HG02678 (cell line): ENCODE measurements around the gene MBP.
"Not testable (repeated sequence)": the region's sequence is repeated elsewhere in the genome, so short reads cannot be mapped to it uniquely, and the experiment has no call there.

ENCODE experiments used
- ATAC-seq: cut with Tn5 transposase; IDR thresholded peaks from one replicate; pipeline ENCODE4 v1.9.1; 2021; ENCODE audit warnings: mild to moderate bottlenecking, moderate library complexity; ENCODE audit not compliant: unreplicated experiment

MBP gene

DNA sequence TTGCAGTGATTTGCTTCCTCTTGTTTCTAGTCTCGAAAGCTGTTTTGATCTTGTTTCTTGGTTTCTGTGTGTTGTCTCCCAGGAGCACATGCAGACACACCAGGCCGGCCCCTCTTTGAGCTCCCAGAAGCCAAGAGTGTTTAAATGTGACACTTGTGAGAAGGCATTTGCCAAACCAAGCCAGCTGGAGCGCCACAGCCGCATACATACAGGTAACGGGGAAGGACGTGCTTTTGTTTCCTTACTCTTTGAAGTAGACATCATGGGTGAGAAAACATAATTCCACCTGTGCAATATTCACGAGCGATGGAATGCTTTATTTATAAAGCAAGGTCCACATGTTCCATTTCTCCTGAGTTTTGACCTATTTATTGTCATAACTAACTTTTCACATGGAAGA is 173.0 kb downstream of the MBP start:
- ATAC-seq, result no peak

DNA sequence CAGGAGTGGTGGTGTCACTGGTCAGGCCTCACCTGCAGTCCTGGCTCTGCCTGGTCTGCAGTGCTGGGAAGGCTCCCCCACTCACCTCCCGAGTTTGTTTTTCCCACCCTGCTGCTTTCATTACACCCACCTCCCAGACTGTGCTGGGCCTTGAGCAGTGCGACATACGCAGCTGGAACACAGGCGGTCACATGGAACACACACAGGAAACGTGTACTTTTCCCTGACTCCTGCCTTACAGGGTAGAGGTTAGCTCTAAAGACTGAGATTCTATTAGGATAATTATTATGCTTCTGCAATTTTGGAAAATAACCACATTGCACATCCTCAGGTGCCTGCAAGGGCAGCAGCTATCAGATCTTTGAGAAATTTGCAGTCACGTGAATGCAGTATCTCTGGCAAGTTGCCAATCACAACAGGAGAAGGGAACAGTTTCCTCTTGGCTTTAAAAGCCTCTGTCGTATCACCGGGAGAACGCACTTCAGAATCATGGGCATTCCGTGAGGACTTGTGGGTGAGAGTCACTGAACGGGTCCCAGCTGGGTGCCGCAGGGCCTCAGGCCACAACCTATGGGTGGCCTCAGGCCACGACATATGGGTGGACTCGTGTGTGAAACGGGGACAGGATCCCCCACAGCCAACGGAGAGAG is 173.8 kb downstream of the MBP start:
- ATAC-seq, result no peak

DNA sequence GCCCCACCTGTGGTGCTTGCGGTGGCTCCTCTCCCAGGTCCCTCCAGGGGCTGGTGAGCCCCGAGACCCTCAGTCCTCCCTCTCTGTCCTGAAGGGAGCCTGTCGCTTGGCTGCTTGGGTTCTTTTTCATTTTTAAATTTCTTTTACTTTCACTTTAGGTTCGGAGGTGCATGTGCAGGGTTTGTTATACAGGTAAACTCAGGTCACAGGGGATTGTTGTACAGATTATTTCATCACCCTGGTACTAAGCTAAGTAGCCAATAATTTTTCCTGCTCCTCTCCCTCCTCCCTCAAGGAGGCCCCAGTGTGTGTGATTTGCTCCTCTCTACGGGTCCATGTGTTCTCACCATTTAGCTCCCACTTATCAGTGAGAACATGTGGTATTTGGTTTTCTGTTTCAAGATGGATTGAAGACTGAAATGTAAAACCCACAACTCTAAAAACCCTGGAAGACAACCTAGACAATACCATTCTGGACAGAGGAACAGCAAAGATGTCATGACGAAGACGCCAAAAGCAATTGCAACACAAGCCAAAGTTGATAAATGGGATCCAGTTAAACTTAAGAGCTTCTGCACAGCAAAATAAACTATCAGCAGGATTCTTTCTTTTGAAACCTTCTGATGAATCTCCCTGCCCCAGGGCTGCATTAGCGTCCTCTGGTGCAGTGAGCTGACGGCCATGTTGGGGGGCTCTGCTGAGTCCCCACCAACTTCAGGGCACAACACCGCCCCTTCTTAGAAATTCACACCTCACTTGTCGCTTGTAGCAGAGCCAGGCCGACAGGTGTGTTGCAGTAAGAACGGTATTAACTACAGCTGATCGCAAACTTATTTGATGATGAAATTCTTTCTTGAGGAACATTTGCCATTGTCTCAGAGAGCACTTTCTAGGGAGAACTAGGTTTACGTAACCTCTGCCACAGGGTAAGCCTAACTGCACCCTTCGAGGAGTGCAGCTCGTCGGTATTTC is 174.9 kb downstream of the MBP start:
- no peak for ATAC-seq

DNA sequence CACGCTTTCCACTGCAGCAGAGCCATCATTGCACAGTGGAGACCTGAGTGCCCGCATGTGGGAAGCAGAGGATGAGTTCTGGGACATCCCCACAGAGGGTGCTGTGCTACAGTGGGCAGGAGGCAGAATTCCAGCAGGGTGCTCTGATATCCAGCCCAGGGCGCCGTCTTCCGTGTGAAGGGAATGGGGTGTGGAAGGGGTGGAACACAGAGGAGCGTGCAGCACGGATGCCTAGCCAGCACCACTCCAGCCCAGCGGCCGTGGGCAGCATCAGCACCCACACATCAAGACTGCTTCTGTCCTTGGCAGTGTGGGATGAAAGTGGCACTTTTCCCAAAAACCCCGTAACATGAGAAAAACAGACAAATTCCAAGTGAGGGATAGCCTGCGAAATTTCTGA is 175.9 kb downstream of the MBP start:
- ATAC-seq, result no peak

DNA sequence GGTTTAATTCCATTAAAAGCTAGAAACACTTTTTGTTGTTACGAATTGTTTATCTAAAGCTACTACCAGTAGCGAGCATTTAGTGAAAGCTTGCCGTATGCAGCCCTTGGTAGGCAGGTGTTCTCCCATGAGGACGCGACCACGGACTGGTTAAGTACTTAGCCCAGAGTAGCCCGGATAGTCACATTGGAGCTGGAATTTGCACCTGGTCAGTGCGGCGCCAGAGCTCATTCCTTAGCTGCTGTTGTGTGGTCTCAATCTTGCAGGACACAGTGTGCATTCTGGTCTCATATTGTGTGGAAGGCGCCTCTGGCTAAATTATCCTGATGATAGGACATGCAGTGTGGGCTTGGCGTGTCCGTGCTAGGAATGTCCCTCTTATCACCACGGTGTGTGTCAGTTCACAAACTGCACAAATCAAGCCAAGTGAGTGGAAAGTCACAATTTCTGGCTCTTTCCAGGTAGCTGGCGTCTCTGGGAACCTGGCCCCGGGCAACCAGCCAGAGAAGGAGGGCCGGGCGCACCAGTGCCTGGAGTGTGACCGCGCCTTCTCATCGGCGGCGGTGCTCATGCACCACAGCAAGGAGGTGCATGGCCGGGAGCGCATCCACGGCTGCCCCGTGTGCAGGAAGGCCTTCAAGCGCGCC is 176.9 kb downstream of the MBP start:
- ATAC-seq, result no peak

DNA sequence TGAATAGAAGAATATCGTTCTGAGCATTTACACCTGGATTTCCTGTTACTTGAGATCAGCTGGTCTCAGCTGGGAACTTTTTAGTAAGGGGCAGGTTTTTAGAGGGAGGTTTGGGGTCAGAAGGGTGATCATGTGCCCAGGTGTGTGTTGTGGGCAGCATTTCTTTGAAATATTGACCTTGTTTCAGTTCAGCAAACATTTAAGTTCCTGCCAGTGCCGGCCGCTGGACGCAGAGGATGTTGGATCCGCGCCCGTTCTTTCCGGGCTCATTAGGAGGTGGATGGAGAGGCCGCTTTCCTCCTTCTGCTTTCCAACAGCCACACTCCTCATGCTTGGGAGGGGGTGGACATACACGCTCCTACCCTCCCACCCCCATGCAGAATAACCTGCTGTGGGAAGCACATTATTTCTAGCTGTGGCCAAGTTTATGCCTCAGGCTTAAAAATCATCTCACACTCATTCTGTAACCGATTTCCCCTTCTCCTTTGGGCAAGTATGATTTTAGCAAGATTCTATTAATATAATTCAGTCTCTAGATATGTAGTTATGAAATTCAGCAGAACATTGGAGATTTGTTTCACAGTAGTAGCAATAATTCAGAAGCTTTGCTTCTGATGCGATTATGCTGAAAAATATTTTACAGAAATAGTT is 178.9 kb downstream of the MBP start:
- ATAC-seq, result no peak

DNA sequence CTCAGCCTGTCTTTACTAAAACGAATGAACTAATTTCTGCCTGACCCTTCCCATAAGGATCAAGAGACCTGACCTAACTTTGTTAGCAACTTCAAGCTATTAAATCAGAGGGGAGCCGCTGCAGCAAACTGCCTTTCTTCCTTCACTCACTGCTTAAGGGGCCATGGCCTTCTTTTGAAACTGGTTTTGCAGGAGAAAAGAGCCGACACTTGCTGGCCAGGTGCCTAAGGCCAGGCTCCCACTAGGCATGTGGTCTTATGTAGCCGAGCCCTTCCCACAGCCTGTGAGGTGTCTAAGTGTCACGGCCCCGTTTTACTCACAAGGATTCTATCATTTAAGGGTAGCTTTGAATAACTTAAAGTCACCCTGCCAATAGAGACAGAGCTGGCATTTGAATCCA is 179.4 kb downstream of the MBP start:
- ATAC-seq, result no peak

DNA sequence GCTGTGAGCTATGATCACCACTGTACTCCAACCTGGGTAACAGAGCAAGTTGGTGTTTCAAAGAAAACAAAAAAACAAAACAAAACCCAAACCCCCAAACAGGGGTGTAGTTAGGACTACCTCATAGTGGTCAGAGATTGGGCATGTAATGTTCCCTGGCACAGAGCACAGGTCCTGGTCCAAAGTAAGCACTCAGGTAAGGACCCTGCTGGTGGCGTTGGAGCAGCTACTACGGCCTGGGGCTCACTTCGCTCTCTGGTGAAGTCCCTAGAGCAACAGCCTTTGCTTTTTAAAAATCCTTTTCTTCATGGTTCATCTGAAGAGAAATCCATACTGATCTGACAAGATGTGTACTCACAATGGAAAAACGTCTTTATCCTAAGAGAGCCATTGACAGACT is 179.8 kb downstream of the MBP start:
- no peak for ATAC-seq

DNA sequence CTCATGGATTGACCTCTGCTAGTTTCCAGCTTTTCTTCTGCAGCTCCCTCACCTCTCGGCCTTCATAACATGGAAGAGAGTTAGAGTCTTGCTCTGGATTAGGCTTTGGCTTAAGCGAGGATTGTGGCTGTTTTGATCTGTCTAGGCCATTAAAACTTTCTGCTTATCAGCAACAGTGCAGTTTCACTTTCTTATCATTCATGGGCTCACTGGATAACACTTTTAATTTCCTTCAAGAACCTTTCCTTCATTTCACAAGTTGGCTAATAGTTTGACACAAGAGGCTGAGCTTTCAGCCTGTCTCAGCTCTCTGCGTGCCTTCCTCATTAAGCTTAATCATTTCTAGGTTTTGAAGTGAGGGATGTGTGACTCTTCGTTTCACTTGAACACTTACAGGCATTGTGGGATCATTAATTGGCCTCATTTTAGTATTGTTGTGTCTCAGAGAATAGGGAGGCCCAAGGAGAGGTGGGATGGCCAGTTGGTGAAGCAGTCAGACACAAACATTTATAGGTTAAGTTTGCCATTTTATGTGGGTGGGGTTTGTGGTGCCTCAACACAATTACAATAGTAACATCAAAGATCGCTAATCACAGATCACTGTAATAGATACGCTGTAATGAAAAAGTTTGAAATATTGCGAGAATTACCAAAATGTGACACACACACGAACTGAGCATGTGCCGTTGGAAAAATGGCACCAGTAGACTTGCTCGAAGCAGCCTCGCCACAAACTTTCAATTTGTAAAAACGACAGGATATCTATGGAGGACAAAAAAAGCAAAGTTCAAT is 180.9 kb downstream of the MBP start:
- no peak for ATAC-seq

DNA sequence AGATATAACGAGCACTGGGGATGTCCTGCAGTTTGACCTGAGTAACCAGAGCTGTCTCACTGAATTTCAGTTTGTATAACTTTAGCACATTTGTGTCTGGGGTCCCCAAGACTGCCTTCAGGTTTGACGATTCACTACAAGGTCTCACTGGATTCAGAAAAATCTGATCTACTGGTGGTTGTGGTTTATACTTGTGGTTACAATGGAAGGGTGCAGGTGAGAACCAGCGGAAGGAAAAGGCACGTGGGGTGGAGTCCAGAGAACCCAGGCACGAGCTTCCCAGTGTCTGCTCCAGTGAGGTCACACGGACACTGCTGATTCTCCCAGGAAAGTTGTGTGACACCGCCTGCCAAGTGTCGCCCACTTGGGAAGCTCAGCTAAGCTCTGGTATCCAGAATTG is 184.2 kb downstream of the MBP start:
- no peak for ATAC-seq

DNA sequence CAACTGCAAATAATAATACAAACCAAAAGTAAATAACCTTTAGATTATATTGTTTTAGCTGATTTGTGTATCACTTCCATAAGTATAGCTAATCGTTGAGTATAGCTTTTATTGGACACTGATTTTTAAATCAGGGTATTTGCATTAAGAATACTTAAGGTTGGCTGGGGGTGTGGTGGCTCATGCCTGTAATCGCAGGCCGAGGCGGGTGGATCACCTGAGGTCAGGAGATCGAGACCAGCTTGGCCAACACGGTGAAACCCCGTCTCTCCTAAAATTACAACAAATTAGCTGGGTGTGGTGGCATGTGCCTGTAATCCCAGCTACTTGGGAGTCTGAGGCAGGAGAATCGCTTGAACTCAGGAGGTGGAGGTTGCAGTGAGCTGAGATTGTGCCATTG is 188.2 kb downstream of the MBP start:
- ATAC-seq, result not testable (repeated sequence)

DNA sequence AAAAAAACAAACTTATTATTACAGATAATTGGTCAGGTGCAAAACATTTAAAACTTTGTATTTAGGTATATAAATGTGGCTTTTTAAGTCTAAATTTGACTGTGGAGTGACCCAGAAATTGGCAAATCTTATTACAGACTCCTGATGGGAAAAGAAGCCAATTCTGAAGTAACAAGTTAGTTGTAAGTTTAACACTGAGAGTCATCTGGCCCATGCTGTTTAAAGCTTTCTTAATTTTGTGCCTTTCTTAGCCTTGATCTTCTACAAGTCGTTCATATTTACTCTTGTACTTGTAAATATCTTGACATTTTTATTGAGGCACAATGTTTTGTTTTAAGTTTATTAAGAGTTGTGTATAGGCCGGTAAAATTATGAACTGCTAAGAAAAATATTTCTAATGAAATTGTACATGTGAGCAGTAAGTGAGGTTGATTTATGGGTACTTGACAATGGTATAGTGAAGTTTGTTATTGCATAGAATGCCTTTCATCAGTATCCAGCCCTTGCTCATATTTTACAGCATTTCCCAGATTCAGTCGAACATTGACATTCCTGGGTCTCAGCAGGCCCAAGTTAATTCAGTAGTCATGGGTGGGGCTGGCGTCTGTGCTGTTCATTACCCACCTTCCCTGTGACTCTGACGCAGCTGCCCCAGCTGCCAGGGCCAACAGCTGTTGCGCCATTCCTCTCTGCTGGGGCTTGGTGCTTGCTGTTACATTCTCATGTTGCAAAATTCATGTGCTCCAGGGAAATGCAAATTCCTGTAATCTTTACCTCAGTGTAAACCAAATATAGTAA is 188.8 kb downstream of the MBP start:
- ATAC-seq, result no peak

DNA sequence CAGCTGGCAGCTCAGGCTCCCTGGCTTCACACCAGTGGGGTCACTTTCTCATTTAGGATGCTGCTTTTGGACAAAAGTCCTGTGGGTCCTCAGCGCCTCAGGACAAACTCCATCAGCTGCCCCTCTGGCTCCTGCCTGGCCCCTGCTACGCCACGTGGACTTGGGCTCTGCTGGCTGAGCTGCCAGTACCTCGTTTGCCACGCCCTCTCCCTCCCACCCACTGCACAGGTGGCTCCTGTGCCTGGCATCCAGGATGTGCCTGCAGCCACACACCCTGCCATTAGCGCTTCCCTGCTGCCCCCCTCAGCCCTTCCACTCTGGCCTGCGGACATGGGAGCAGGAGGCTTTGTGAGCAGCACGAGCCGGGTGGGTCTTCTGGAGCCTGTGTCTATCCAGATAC is 191.3 kb downstream of the MBP start:
- ATAC-seq, result no peak

DNA sequence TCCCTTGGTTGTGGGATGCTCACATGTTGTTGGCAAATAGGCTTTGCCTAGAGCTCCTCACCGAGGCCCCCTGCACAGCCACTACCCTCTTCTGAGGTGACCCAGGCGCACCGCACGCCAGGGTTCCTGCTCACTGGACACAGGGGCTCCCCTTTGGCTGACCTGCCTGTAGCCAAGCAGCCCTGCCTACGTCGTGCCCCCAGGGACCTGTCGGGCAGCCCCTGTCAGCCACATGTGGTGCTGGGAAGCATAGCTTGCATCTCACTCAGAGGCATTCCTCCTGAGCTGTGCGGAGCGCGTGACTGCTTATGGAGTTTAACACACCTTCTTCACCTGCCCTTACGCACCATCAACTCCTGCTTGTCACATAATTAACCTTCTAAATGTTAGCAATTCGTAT is 194.0 kb downstream of the MBP start:
- no peak for ATAC-seq

DNA sequence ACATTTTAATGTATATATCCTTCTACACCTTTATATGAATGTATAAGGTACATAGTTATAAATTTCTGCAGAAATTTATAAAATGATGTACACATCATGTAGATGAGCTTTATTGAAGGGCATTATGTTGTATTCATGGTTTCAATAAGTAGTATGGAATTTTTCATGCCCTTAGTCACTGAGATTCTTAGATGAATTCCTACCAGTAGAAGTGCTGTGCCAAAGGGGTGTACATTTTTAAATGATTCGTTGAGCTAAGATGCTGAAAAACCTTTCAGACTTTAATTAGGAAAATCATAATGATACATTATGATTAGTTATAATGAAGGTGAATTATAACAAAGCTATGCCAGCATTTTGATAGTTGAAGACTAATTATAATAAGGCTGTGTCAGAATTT is 195.0 kb downstream of the MBP start:
- no peak for ATAC-seq

DNA sequence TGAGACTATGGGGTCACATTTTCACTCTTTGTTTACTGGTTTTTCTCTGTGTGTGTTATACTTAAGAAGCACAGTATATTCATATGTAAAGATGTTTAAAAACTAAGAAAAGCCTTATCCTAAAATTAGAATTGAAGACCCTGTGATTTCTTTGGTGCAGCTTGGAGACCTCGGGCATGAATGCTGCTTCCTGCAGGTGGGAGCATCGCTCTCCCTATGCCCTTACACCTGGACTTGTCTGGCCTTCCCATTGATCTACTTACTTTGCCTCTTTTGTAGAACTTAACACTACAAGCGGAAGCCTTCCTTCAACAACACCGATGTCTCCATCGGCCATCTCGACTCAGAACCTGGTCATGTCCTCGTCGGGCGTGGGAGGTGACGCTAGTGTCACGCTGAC is 195.7 kb downstream of the MBP start:
- no peak for ATAC-seq

DNA sequence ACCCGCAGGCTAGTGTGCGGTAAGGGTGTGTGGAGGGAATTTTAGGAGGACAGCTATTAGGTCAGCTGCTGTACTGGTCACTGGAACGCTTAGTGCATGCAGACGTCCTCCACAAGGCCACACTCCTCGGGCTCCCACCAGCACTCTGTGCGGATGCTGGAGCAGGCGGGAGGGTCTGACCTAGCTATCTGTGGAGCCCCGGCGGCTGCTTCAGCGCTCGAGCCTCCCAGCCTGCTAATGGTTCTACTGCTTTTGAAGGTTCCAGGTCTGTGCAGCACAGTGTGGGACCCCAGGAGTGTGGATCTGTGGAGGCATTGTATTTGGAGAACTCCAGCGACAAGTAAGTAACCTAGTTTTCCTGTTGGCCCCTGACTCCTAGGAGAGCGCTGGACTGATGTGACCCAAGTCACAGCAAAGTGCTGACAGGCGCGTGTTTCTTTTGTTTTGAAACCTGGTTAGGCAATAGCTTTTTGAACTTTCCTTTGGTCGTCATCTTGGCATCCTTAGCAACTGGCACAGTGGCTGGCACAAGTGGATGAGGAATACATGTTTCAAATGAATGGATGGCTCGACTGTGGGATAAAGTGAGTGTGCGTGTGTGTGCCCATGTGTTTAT is 196.8 kb downstream of the MBP start:
- ATAC-seq, result no peak

DNA sequence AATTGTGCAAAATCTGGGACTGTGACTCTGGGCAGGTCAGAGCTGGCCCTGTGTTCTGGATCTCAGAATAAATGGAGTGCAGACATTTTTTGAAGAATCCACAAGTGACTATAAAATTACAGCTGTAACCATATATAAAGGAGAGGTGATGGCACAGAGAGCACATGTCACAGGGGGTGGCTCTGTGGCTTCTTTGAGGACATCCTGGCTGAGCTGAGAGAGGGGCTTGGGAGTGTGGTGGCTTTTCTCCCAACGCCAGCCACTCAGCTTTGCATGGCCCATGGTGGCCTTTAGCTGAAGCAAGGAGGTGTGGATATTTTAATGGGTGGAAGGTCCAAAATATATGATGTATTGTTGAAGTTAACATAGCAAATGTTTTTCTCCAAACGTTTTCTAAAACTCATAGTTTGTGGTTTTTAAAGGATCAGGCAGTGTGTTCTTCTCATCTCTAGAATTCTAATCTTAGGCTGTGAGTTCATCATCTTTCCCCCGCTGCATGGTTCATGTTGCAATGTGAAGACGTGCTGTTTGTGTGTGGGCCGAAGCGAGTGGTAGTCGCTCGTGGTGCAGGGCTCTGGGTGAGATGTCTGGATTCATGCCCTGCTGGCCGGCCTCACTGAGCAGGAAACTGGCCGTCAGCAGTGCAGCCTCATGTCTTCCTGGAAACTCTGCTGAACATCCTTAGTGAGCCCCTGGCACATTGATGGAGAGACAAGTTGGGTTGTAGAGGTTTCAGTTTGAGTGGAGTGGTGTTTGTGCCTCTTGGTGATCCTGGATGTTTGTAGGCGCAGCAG is 200.4 kb downstream of the MBP start:
- ATAC-seq, result no peak

DNA sequence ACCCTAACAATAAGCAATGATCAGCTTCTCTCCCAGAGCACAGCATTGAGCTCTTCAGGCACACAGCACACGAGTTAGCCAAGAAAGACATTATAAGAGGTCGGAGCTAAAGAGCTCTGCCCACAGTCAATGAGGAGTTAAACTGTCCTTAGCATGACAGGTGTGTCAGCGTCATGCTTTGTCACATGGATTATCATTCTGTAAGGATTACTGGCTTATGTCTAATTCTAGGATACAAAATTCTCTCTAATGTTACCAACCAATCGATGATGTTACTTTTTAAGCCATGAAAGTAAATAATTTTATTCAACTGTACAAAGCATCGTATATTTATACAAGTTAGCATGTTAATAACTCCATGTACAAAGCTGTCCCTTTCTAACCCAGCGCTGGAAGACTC is 201.4 kb downstream of the MBP start:
- ATAC-seq, result no peak
